GM20000 (cell line): ENCODE measurements around the gene CDH12.

Experiments used
- DNase-seq: peaks from one replicate; pipeline ENCODE4 v3.0.0; 2012; ENCODE audit warnings: low spot score
- TF ChIP-seq, protein P1 (sequence below): IDR thresholded peaks from 2 replicates; pipeline ENCODE4 v1.5.1; 2012; ENCODE audit warnings: mild to moderate bottlenecking, control low read depth; ENCODE audit errors: extremely low read depth, missing control alignments

Gene CDH12

GRCh38 chr5:22057012-22057411 lies 796.1 kb downstream of the CDH12 start:
- TF ChIP-seq, protein P1, sequence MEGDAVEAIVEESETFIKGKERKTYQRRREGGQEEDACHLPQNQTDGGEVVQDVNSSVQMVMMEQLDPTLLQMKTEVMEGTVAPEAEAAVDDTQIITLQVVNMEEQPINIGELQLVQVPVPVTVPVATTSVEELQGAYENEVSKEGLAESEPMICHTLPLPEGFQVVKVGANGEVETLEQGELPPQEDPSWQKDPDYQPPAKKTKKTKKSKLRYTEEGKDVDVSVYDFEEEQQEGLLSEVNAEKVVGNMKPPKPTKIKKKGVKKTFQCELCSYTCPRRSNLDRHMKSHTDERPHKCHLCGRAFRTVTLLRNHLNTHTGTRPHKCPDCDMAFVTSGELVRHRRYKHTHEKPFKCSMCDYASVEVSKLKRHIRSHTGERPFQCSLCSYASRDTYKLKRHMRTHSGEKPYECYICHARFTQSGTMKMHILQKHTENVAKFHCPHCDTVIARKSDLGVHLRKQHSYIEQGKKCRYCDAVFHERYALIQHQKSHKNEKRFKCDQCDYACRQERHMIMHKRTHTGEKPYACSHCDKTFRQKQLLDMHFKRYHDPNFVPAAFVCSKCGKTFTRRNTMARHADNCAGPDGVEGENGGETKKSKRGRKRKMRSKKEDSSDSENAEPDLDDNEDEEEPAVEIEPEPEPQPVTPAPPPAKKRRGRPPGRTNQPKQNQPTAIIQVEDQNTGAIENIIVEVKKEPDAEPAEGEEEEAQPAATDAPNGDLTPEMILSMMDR: no peak
- DNase-seq: no peak

- DNase-seq: no peak
- TF ChIP-seq, protein P1: no peak
These were observed 796.5 kb downstream of the CDH12 start for GRCh38 chr5:22056601-22057000.

GRCh38 chr5:22053195-22053594 lies 799.9 kb downstream of the CDH12 start:
- TF ChIP-seq, protein P1: no peak
- no peak for DNase-seq

DNA sequence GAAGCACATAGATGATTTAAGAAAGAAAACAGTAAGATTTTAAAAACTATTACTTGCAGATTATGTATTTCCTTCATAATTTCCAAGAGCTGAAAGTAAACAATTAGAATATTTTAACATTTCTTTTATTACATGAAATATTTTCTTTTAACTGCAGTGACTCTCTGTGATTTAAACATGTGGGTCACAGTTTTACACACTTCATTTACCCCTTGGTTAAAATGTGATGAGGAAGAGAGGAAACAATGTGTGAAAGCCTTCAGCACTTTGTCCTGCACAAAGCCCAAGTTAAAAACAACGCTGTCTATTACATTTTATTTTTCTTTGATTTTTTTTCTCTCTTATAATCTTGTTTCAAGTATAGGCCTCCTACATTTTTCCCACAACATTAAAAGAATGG lies 801.3 kb downstream of the CDH12 start:
- TF ChIP-seq, protein P1: no peak
- DNase-seq: no peak

GRCh38 chr5:22050931-22051330 lies 802.2 kb downstream of the CDH12 start:
- DNase-seq: no peak
- TF ChIP-seq, protein P1: no peak

DNA sequence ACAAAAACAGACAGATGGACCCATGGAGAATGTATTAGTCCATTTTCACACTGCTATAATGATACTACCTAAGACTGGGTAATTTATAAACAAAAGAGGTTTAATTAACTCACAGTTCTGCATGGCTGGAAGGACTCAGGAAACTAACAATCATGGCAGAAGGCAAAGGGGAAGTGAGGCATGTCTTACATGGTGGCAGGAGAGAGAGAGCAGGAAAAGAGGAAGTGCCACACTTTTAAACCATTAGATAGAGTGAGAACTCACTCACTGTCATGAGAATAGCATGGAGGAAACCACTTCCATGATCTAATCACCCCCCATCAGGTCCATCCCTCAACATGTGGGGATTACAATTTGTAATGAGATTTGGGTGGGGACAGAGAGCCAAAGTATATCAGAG lies 808.9 kb downstream of the CDH12 start:
- no peak for DNase-seq
- TF ChIP-seq, protein P1: no peak

GRCh38 chr5:22036061-22036460 lies 817.1 kb downstream of the CDH12 start:
- no peak for DNase-seq

More at GRCh38 chr5:22036061-22036460, 817.1 kb downstream of the CDH12 start:
- TF ChIP-seq, protein P1: no peak
